Type B pancreatic cell (in vitro differentiated cells): ENCODE data around the gene GPSM3. TPM values are rescaled to one million over a fixed set of nuclear protein-coding genes. Genes with fewer than 3 reads are reported as not detected.
A peak's percentile ranks its signal among the peaks of the same experiment; 100 is the strongest.
"Not testable (repeated sequence)": the region's sequence is repeated elsewhere in the genome, so short reads cannot be mapped to it uniquely, and the experiment has no call there.

ENCODE experiments used
- DNase-seq: peaks from one replicate; pipeline ENCODE4 v3.0.0; 2021; ENCODE audit warnings: mixed read lengths; ENCODE audit not compliant: unreplicated experiment; ENCODE audit errors: extremely low spot score
- H3K27ac Mint-ChIP-seq: 2 replicates; pipeline ENCODE4 v1.8.0; 2021; ENCODE audit warnings: mild to moderate bottlenecking, mixed read lengths
- H3K27me3 Mint-ChIP-seq: 2 replicates; pipeline ENCODE4 v1.8.0; 2021; ENCODE audit warnings: mixed read lengths
- H3K36me3 Mint-ChIP-seq: 2 replicates; pipeline ENCODE4 v1.8.0; 2021; ENCODE audit warnings: mixed read lengths
- H3K4me1 Mint-ChIP-seq: one replicate; pipeline ENCODE4 v1.8.0; 2021; ENCODE audit warnings: mixed read lengths; ENCODE audit not compliant: unreplicated experiment
- H3K4me3 Mint-ChIP-seq: 2 replicates; pipeline ENCODE4 v1.8.0; 2021; ENCODE audit warnings: mild to moderate bottlenecking, mixed read lengths
- H3K9me3 Mint-ChIP-seq: 2 replicates; pipeline ENCODE4 v1.8.0; 2021; ENCODE audit warnings: mixed read lengths
- total RNA-seq: library from RNA; stranded (reverse); gene quantifications from 2 replicates; pipeline ENCODE4 v1.2.1, GENCODE V29; 2021; ENCODE audit warnings: low replicate concordance
- TF ChIP-seq, protein P1 (sequence below): fragments of 200-600 bp; sonication (generic); conservative IDR thresholded peaks from 2 replicates; pipeline ENCODE4 v1.5.0; 2021; ENCODE audit warnings: antibody characterized with exemption, mild to moderate bottlenecking

Gene GPSM3
- total RNA-seq, 1 donor from 2014 or later: 3.3 TPM

DNA sequence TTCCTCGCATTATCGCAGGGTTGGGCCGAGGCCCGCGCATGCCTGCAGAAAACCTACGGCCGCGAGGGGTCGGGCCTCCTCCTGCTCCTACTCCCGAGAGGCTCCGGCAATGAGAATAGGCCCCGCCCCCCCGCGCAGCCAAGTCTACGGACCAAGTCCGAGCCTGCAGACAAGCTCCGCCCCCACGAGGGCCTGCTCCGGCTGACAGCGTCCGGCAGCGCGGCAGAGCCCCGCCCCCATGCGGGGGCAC is 3.1 kb upstream of the GPSM3 start:
- Mint-ChIP-seq H3K4me1 (peaks cover 36% of the 10 kb centered on the region), H3K36me3 (no peaks in the 10 kb centered on the region), H3K27ac (peak overlapping the region; percentile 100), H3K9me3 (no peaks in the 10 kb centered on the region), H3K27me3 (no peaks in the 10 kb centered on the region), H3K4me3 (peak overlapping the region; percentile 96)
- TF ChIP-seq, protein P1, sequence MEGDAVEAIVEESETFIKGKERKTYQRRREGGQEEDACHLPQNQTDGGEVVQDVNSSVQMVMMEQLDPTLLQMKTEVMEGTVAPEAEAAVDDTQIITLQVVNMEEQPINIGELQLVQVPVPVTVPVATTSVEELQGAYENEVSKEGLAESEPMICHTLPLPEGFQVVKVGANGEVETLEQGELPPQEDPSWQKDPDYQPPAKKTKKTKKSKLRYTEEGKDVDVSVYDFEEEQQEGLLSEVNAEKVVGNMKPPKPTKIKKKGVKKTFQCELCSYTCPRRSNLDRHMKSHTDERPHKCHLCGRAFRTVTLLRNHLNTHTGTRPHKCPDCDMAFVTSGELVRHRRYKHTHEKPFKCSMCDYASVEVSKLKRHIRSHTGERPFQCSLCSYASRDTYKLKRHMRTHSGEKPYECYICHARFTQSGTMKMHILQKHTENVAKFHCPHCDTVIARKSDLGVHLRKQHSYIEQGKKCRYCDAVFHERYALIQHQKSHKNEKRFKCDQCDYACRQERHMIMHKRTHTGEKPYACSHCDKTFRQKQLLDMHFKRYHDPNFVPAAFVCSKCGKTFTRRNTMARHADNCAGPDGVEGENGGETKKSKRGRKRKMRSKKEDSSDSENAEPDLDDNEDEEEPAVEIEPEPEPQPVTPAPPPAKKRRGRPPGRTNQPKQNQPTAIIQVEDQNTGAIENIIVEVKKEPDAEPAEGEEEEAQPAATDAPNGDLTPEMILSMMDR: peak; percentile 66
- peak; percentile 100 for DNase-seq

DNA sequence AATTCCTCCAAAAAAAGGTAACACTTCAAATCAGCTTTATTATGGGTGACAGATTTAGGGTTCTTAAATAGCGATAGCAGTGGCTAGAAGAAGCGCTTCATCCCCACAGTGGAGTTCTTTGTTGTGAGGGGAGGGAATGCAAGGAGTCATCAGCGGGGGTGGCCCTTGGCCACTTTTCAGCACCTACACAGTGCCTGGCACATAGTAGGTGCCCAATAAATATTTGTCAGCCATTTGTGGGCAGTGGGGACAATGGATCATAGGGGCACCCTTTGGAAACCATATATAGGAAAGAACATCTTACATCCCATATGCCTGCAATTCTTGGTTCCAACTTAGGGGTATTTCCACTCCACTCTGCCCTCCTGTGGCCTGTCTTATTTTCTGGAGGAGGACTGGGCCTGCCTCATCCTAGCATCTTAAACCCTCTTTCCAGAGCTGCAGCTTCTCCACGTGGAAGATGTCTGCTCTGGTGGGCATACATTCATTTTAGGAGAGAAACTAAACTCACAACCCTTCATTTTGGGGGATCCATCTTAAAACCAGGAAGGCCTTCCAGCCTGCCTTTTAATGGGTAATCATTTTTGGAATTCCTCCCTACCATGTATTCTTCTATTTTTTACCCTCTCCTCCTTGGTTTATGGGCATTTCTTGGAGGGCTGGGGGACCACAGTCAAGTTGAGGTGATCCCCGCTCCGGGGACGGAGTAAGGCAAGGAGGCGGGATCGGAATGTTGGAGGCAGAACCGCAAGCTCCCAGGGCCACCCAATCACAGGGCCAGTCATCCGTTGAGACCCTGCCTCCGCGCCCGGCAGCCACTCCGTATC is 2.6 kb upstream of the GPSM3 start:
- Mint-ChIP-seq H3K27ac (peak overlapping the region; percentile 100), H3K4me3 (peak overlapping the region; percentile 96), H3K36me3 (no peaks in the 10 kb centered on the region), H3K9me3 (no peaks in the 10 kb centered on the region), H3K4me1 (peaks cover 36% of the 10 kb centered on the region), H3K27me3 (no peaks in the 10 kb centered on the region)
- TF ChIP-seq, protein P1: peak; percentile 59
- DNase-seq: no peak

DNA sequence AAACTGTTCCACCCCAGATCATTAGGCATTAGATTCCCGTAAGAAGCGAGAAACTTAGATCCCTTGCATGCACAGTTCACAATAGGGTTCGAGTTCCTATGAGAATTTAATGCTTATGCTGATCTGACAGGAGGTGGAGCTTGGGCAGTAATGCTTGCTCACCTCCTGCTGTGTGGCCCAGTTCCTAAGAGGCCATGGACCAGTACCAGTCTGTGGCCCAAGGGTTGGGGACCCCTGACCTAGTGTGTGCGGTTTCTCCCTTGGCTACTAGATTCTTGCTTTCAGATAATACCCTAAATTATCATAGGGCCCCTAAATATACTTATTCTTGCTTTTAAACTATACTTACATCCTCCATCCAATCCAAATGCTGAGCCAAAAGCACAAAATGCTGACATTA is 1.9 kb upstream of the GPSM3 start:
- peak overlapping the region; percentile 100 for H3K27ac Mint-ChIP-seq
- no peaks in the 10 kb centered on the region for H3K27me3 Mint-ChIP-seq
- TF ChIP-seq, protein P1: no peak
- H3K4me1 Mint-ChIP-seq: peaks cover 36% of the 10 kb centered on the region
- H3K4me3 Mint-ChIP-seq: peak overlapping the region; percentile 96
- no peak for DNase-seq
- no peaks in the 10 kb centered on the region for H3K9me3 Mint-ChIP-seq
- no peaks in the 10 kb centered on the region for H3K36me3 Mint-ChIP-seq

DNA sequence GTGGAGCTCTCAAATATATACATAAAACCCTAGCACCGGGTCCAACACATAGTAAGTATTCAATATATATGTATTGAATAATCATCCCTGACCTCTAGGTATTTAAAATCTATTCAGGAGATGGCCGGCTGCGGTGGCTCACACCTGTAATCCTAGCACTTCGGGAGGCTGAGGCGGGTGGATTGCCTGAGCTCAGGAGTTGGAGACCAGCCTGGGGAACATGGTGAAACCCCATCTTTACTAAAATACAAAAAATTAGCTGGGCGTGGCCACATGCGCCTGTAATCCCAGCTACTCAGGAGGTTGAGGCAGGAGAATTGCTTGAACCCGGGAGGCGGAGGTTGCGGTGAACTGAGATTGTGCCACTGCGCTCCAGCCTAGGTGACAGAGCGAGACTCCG is 653 bp upstream of the GPSM3 start:
- peaks cover 46% of the 10 kb centered on the region for H3K4me1 Mint-ChIP-seq
- DNase-seq, H3K4me3 Mint-ChIP-seq, H3K27me3 Mint-ChIP-seq, H3K36me3 Mint-ChIP-seq, H3K9me3 Mint-ChIP-seq, H3K27ac Mint-ChIP-seq: not testable (repeated sequence)

DNA sequence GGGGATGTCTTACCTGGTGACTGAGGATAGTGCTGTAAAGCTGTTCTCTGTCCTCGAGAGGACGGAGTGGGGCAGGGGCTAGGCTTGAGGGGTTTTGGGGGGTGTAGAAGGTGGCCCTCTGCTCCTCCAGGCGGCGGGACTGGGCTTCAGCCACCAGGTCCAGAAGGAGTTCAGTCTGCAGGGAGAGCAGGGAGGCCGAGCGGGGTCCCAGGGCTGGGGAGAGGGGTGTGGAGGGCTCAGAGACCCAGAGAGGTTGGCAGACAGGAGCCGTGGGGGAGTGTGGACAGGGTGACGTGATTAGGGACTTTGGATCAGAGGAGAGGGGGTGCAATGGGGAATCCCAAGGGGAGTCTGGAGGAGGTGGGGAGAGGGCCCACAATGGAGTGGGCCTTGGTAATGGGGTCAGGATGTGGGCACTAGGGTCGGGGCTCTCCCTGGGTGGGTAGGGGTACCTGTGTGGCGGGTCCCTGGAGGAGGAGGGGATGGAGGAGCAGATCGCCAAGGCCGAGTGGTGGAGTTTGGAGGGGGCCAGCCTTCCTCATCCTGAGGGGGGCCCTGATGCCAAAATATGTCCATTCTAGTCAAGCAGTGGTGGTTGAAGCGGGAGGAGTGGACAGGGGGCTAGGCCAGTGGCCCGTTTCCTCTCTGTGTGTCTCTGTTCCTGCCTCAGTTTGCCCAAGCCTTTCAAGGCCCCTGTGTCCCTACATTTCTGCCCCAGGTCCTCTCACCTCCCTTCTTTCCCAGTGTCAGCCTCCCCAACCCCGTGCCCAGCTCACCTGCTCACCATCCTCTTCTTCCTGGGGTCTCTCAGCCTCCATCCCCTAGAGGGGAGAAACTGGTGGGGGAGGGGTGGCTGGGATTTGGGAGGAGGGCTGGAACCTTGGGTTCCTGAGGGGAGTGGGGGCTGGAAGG is 491 bp downstream of the GPSM3 start:
- peaks cover 7% of the 10 kb centered on the region for H3K36me3 Mint-ChIP-seq
- TF ChIP-seq, protein P1: no peak
- H3K4me3 Mint-ChIP-seq: no peak overlapping the region
- peaks cover 50% of the 10 kb centered on the region for H3K4me1 Mint-ChIP-seq
- H3K9me3 Mint-ChIP-seq: no peaks in the 10 kb centered on the region
- peak overlapping the region; percentile 77 for H3K27ac Mint-ChIP-seq
- peak; percentile 68 for DNase-seq
- H3K27me3 Mint-ChIP-seq: no peaks in the 10 kb centered on the region
